RKO (cell line): ENCODE results near the gene TMEM14C.

Experiments
- DNase-seq: peaks from one replicate; pipeline ENCODE4 v3.0.0-alpha.2; 2016; ENCODE audit warnings: low spot score

TMEM14C gene

GRCh38 chr6:10722820-10723566 lies at the start of gene TMEM14C:
TMEM14C (plus strand) TSS chr6:10723070; CDS start chr6:10724614, 1,544 bp downstream.
- DNase-seq, result peak; percentile 98

- DNase-seq, result no peak
Measured at GRCh38 chr6:10676403-10676802, 46.5 kb upstream of the TMEM14C start.

GRCh38 chr6:10678456-10678855 lies 44.4 kb upstream of the TMEM14C start:
- DNase-seq, result no peak

GRCh38 chr6:10681795-10682194 lies 41.1 kb upstream of the TMEM14C start:
- no peak for DNase-seq

GRCh38 chr6:10682355-10682988 lies 40.4 kb upstream of the TMEM14C start:
- DNase-seq, result no peak

GRCh38 chr6:10684618-10685017 lies 38.3 kb upstream of the TMEM14C start:
- no peak for DNase-seq

- no peak for DNase-seq
Measured at GRCh38 chr6:10685092-10685915, 37.6 kb upstream of the TMEM14C start.

GRCh38 chr6:10686901-10687300 lies 36.0 kb upstream of the TMEM14C start:
- no peak for DNase-seq

GRCh38 chr6:10687582-10687981 lies 35.3 kb upstream of the TMEM14C start:
- DNase-seq, result no peak

- DNase-seq, result no peak
Measured at GRCh38 chr6:10690651-10691445, 32.0 kb upstream of the TMEM14C start.

- DNase-seq, result no peak
Measured at GRCh38 chr6:10692965-10693538, 29.8 kb upstream of the TMEM14C start.

- peak; percentile 90 for DNase-seq
Measured at GRCh38 chr6:10694302-10695085, 28.4 kb upstream of the TMEM14C start, which contains the start of the genes C6orf52 and PAK1IP1. C6orf52 (minus strand) TSS chr6:10694616; CDS start chr6:10687550, 7,066 bp downstream. PAK1IP1 (plus strand) TSS chr6:10694972; CDS start chr6:10694986, 14 bp downstream.

GRCh38 chr6:10695086-10695657 lies 27.7 kb upstream of the TMEM14C start:
- no peak for DNase-seq

GRCh38 chr6:10696655-10697054 lies 26.2 kb upstream of the TMEM14C start:
- DNase-seq, result no peak

- no peak for DNase-seq
Measured at GRCh38 chr6:10713962-10714361, 8.9 kb upstream of the TMEM14C start.

- peak; percentile 63 for DNase-seq
Measured at GRCh38 chr6:10719296-10719963, 3.4 kb upstream of the TMEM14C start.

GRCh38 chr6:10719964-10720264 lies 3.0 kb upstream of the TMEM14C start:
- no peak for DNase-seq

GRCh38 chr6:10720265-10720959 lies 2.5 kb upstream of the TMEM14C start:
- DNase-seq, result peak; percentile 45
